HCT116 (cell line): ENCODE measurements around the gene WWOX. TPM values are rescaled to one million over a fixed set of nuclear protein-coding genes. Genes with fewer than 3 reads are reported as not detected.

ENCODE experiments used
- ATAC-seq: fragments of 200-7000 bp; cut with Tn5 transposase; 2 replicates; pipeline ENCODE4 v1.9.1; 2020; ENCODE audit warnings: mild to moderate bottlenecking, moderate library complexity
- BruUV-seq: library from RNA; stranded (reverse); fragments of 400-500 nt; replicated peaks from 2 replicates; lab custom pipeline; 2021; lab: Mats Ljungman, UMichigan
- CTCF ChIA-PET: fragments of 300-600 bp; sonication (Branson Sonifier 250); formaldehyde crosslinking; loops from one replicate; lab custom pipeline; 2021; ENCODE audit warnings: antibody characterized with exemption; lab: Charles Lee
- POLR2A ChIA-PET: fragments of 300-600, 350-600 bp; sonication (Branson Sonifier 250); formaldehyde crosslinking; loops from one replicate; lab custom pipeline; 2021; ENCODE audit warnings: antibody characterized with exemption; lab: Charles Lee
- RAD21 ChIA-PET, 2 experiments: fragments of 300-600 bp; sonication (Branson Sonifier 250); formaldehyde crosslinking; loops; one replicate each; lab custom pipeline; 2023; ENCODE audit warnings: low total read pairs in 2 of 2; ENCODE audit not compliant: uncharacterized antibody in 2 of 2, unreplicated experiment in 2 of 2, low non-redundant PET in 1 of 2; lab: Charles Lee
- DNase-seq: peaks from one replicate; pipeline ENCODE4 v3.0.0-alpha.2; 2010; ENCODE audit warnings: low read depth, low spot score
- H2AFZ ChIP-seq: fragments of 200-600 bp; shearing (Covaris generic), sonication (generic); 2 replicates; pipeline ENCODE4 v1.6.1; 2017; ENCODE audit warnings: low read depth, mixed run types, mixed read lengths, antibody characterized with exemption, low read length; ENCODE audit not compliant: poor library complexity, severe bottlenecking
- H3K27ac ChIP-seq: 2 replicates; pipeline ENCODE4 v1.5.1; 2012; ENCODE audit warnings: low read depth, low read length
- H3K27me3 ChIP-seq: fragments of 200-600 bp; sonication (generic); 2 replicates; pipeline ENCODE4 v1.6.1; 2016; ENCODE audit warnings: mixed run types, low read length, mixed read lengths; ENCODE audit not compliant: insufficient read depth
- H3K36me3 ChIP-seq, 2 experiments: fragments of 200-500 bp in 1 of 2; fragments of 200-600 bp in 1 of 2; sonication (Bioruptor generic) in 1 of 2; sonication (generic) in 1 of 2; 2 replicates each; pipeline versions ENCODE4 v1.5.1 to v1.6.1; 2014 to 2016; ENCODE audit warnings: low read length in 2 of 2, inconsistent platforms in 1 of 2, mixed read lengths in 1 of 2, mixed run types in 1 of 2; ENCODE audit not compliant: insufficient read depth in 2 of 2, control insufficient read depth in 1 of 2
- H3K4me1 ChIP-seq, 2 experiments: fragments of 200-600 bp in 1 of 2; sonication (generic) in 1 of 2; 2 replicates each; pipeline versions ENCODE4 v1.5.1 to v1.6.1; 2012 to 2017; ENCODE audit warnings: low read length in 2 of 2, inconsistent platforms in 1 of 2, mild to moderate bottlenecking in 1 of 2, mixed read lengths in 1 of 2, mixed run types in 1 of 2, moderate library complexity in 1 of 2; ENCODE audit not compliant: insufficient read depth in 2 of 2, control insufficient read depth in 1 of 2
- H3K4me2 ChIP-seq: fragments of 200-600 bp; sonication (generic); 2 replicates; pipeline ENCODE4 v1.6.1; 2017; ENCODE audit warnings: mixed run types, low read length, mixed read lengths
- H3K4me3 ChIP-seq, 2 experiments: fragments of 200-600 bp in 1 of 2; sonication (generic) in 1 of 2; replicated peaks in 1 of 2; 2 replicates each; pipeline ENCODE4 v1.5.1; 2011 to 2016; ENCODE audit warnings: low read length in 2 of 2, control low read depth in 1 of 2, low read depth in 1 of 2, mild to moderate bottlenecking in 1 of 2, mixed read lengths in 1 of 2, mixed run types in 1 of 2
- H3K79me2 ChIP-seq: fragments of 200-600 bp; sonication (generic); 2 replicates; pipeline ENCODE4 v1.6.1; 2017; ENCODE audit warnings: mild to moderate bottlenecking, mixed run types, low read length, moderate library complexity, mixed read lengths; ENCODE audit not compliant: insufficient read depth
- H3K9ac ChIP-seq: fragments of 200-600 bp; sonication (generic); 2 replicates; pipeline ENCODE4 v1.6.1; 2016; ENCODE audit warnings: low read length, mixed read lengths
- H3K9me2 ChIP-seq: fragments of 200-600 bp; sonication (generic), shearing (Covaris generic); 2 replicates; pipeline ENCODE4 v1.6.1; 2017; ENCODE audit warnings: mixed run types, mild to moderate bottlenecking, moderate library complexity; ENCODE audit not compliant: insufficient read depth
- H3K9me3 ChIP-seq, 2 experiments: fragments of 200-500 bp in 1 of 2; fragments of 200-600 bp in 1 of 2; sonication (Bioruptor generic) in 1 of 2; sonication (generic) in 1 of 2; 2 replicates each; pipeline ENCODE4 v1.6.1; 2014 to 2017; ENCODE audit warnings: low read length in 2 of 2, mixed read lengths in 2 of 2, inconsistent platforms in 1 of 2, low read depth in 1 of 2, mild to moderate bottlenecking in 1 of 2, mixed run types in 1 of 2, moderate library complexity in 1 of 2; ENCODE audit not compliant: control insufficient read depth in 1 of 2, insufficient read depth in 1 of 2
- H4K20me1 ChIP-seq: fragments of 200-600 bp; sonication (generic), shearing (Covaris generic); 2 replicates; pipeline ENCODE4 v1.6.1; 2017; ENCODE audit warnings: mixed run types, mild to moderate bottlenecking, moderate library complexity; ENCODE audit not compliant: insufficient read depth
- ATF3 ChIP-seq: IDR thresholded peaks from 2 replicates; pipeline ENCODE4 v1.6.1; 2012
- CEBPB ChIP-seq: IDR thresholded peaks from 2 replicates; pipeline ENCODE4 v1.6.1; 2012; ENCODE audit warnings: low read depth
- EGR1 ChIP-seq: IDR thresholded peaks from 2 replicates; pipeline ENCODE4 v1.6.1; 2012; ENCODE audit warnings: low read depth
- ELF1 ChIP-seq: IDR thresholded peaks from 2 replicates; pipeline ENCODE4 v1.6.1; 2012; ENCODE audit warnings: low read depth, borderline replicate concordance
- FOSL1 ChIP-seq: IDR thresholded peaks from 2 replicates; pipeline ENCODE4 v1.6.1; 2012; ENCODE audit warnings: low read depth
- MAX ChIP-seq: IDR thresholded peaks from 2 replicates; pipeline ENCODE4 v1.6.1; 2012
- POLR2AphosphoS5 ChIP-seq: IDR thresholded peaks from 2 replicates; pipeline ENCODE4 v1.6.1; 2011; ENCODE audit warnings: mild to moderate bottlenecking, low read depth, low read length, moderate library complexity
- RAD21 ChIP-seq: IDR thresholded peaks from 2 replicates; pipeline ENCODE4 v1.6.1; 2012; ENCODE audit warnings: low read depth, mild to moderate bottlenecking
- SIN3A ChIP-seq: IDR thresholded peaks from 2 replicates; pipeline ENCODE4 v1.6.1; 2012; ENCODE audit warnings: low read depth
- SRF ChIP-seq: IDR thresholded peaks from 2 replicates; pipeline ENCODE4 v1.6.1; 2012; ENCODE audit warnings: low read depth
- ZFX ChIP-seq: fragments of 450-650 bp; IDR thresholded peaks from 2 replicates; pipeline ENCODE4 v1.6.1; 2017
- ZNF274 ChIP-seq: fragments of 200-500 bp; sonication (Bioruptor generic); IDR thresholded peaks from 2 replicates; pipeline ENCODE4 v1.6.1; 2014; ENCODE audit warnings: mild to moderate bottlenecking, low read depth, low read length, inconsistent platforms
- intact Hi-C: fragments of 100-400 bp; cut with micrococcal nuclease; formaldehyde crosslinking; loops from 2 replicates; pipeline ENCODE4 v1.10.0; 2022
- total RNA-seq: library from RNA; stranded (reverse); gene quantifications from one replicate; pipeline ENCODE4 v1.2.1, GENCODE V29; 2021; ENCODE audit not compliant: unreplicated experiment

Gene WWOX
- total RNA-seq, 1 experiment from 2014 or later: 13.7 TPM

DNA sequence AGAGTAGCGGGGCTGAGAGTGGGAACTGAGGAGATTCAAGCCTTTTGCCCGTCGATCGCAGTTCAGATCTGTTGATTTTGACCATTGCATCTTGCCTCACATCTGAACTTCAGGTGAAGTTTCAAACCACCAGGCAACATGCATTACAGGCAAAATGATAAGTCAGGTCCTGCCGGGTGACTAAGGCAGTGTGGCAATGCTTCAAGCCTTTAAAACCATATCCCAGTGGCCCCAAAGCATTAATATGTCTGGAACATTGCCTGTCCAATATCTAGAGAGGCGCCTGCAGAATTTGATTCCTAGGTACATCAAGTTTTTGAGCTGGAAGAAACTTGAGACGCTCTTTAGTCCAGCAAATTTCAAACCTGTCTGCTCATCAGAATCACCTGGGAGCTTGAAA is 998.3 kb downstream of the WWOX start:
- intact Hi-C loops: no loop called here
- Histone ChIP-seq H3K27me3 (no peaks in the 10 kb centered on the region), H3K36me3 (no peaks in the 10 kb centered on the region), H3K27ac (no peak overlapping the region), H3K9me3 (peaks cover 0 to 3% of the 10 kb centered on the region in 2 experiments; a peak in 2 of 4 replicates), H2AFZ (no peak overlapping the region), H3K4me3 (no peak overlapping the region), H3K79me2 (no peaks in the 10 kb centered on the region), H3K9me2 (no peaks in the 10 kb centered on the region), H3K9ac (no peak overlapping the region), H3K4me1 (no peaks in the 10 kb centered on the region), H3K4me2 (no peak overlapping the region), H4K20me1 (no peaks in the 10 kb centered on the region)
- ChIA-PET POLR2A (no interaction called here), CTCF (no interaction called here), RAD21 (no interaction called here)
- BruUV-seq: no TSS peak
- no peak for ATAC-seq
- no peak for TF ChIP-seq SRF
- no peak for DNase-seq

DNA sequence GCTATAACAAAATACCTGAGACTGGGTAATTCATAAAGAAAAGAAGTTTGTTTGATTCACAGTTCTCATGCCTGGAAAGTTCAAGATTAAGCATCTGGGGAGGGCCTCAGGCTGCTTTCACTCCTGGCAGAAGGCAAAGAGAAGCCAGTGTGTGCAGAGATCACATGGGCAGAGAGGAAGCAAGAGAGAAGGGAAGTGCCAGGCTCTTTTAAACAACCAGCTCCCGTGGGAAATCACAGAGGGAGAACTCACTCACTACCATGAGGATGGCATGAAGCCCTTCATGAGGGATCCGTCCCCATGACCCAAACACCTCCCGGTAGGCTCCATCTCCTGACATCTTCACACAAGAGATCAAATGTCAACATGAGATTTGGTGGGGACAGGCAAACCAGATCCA is 999.5 kb downstream of the WWOX start:
- no peak for TF ChIP-seq ATF3
- no peak for TF ChIP-seq FOSL1
- no peak for TF ChIP-seq RAD21
- TF ChIP-seq POLR2AphosphoS5: no peak
- TF ChIP-seq SIN3A: no peak
- no peak for TF ChIP-seq SRF
- no peak for TF ChIP-seq CEBPB
- TF ChIP-seq EGR1: no peak
- no peak for TF ChIP-seq ZNF274
- TF ChIP-seq ELF1: no peak
- TF ChIP-seq ZFX: no peak
- TF ChIP-seq MAX: no peak
- H3K27me3 ChIP-seq: no peaks in the 10 kb centered on the region
- H3K9me3 ChIP-seq: peaks cover 0 to 3% of the 10 kb centered on the region in 2 experiments; a peak in 2 of 4 replicates
- H3K4me3 ChIP-seq: no peak overlapping the region
- H3K27ac ChIP-seq: no peak overlapping the region
- DNase-seq (no peak), ATAC-seq (no peak)
- H2AFZ ChIP-seq: no peak overlapping the region
- RAD21 ChIA-PET: no interaction called here
- CTCF ChIA-PET: no interaction called here
- POLR2A ChIA-PET: no interaction called here
- no peaks in the 10 kb centered on the region for H3K4me1 ChIP-seq
- no peaks in the 10 kb centered on the region for H3K36me3 ChIP-seq
- H3K9ac ChIP-seq: no peak overlapping the region
- H3K9me2 ChIP-seq: no peaks in the 10 kb centered on the region
- no peaks in the 10 kb centered on the region for H3K79me2 ChIP-seq
- H4K20me1 ChIP-seq: no peaks in the 10 kb centered on the region
- intact Hi-C loops: no loop called here
- H3K4me2 ChIP-seq: no peak overlapping the region
- BruUV-seq: no TSS peak
